HG03095 (cell line): ENCODE results near the gene SLC36A4.
"Not testable (repeated sequence)": the region's sequence is repeated elsewhere in the genome, so short reads cannot be mapped to it uniquely, and the experiment has no call there.

Experiments used
- ATAC-seq: cut with Tn5 transposase; IDR thresholded peaks from one replicate; pipeline ENCODE4 v1.9.1; 2021; ENCODE audit warnings: moderate library complexity; ENCODE audit not compliant: unreplicated experiment

Gene SLC36A4

GRCh38 chr11:93194673-93195291 lies 3.0 kb downstream of the SLC36A4 start:
- no peak for ATAC-seq

GRCh38 chr11:93193731-93194130 lies 4.1 kb downstream of the SLC36A4 start:
- no peak for ATAC-seq

GRCh38 chr11:93192163-93192562 lies 5.6 kb downstream of the SLC36A4 start:
- ATAC-seq = no peak

- no peak for ATAC-seq
These were observed 8.3 kb downstream of the SLC36A4 start for GRCh38 chr11:93189462-93189861.

- ATAC-seq = no peak
These were observed 9.1 kb downstream of the SLC36A4 start for GRCh38 chr11:93188726-93189125.

- ATAC-seq = no peak
These were observed 10.5 kb downstream of the SLC36A4 start for GRCh38 chr11:93187290-93187689.

GRCh38 chr11:93177891-93178290 lies 19.9 kb downstream of the SLC36A4 start:
- ATAC-seq = not testable (repeated sequence)

GRCh38 chr11:93169950-93170561 lies 27.7 kb downstream of the SLC36A4 start:
- no peak for ATAC-seq

GRCh38 chr11:93169143-93169542 lies 28.6 kb downstream of the SLC36A4 start:
- no peak for ATAC-seq

GRCh38 chr11:93166862-93167261 lies 30.9 kb downstream of the SLC36A4 start:
- ATAC-seq = no peak

- ATAC-seq = no peak
These were observed 31.6 kb downstream of the SLC36A4 start for GRCh38 chr11:93166194-93166593.

GRCh38 chr11:93160808-93161207 lies 37.0 kb downstream of the SLC36A4 start:
- ATAC-seq = no peak

- ATAC-seq = no peak
These were observed 37.6 kb downstream of the SLC36A4 start for GRCh38 chr11:93160156-93160555.

- no peak for ATAC-seq
These were observed 38.1 kb downstream of the SLC36A4 start for GRCh38 chr11:93159721-93160120.

- ATAC-seq = no peak
These were observed 42.1 kb downstream of the SLC36A4 start for GRCh38 chr11:93155738-93156137.

GRCh38 chr11:93145390-93145915 lies 52.3 kb downstream of the SLC36A4 start:
- no peak for ATAC-seq

GRCh38 chr11:93143800-93144199 lies 54.0 kb downstream of the SLC36A4 start:
- ATAC-seq = no peak

- ATAC-seq = no peak
These were observed 54.6 kb downstream of the SLC36A4 start for GRCh38 chr11:93143186-93143585.

- no peak for ATAC-seq
These were observed 64.2 kb downstream of the SLC36A4 start for GRCh38 chr11:93133488-93134109.

- no peak for ATAC-seq
These were observed 65.0 kb downstream of the SLC36A4 start for GRCh38 chr11:93132836-93133235.

GRCh38 chr11:93131709-93132108 lies 66.1 kb downstream of the SLC36A4 start:
- ATAC-seq = no peak

GRCh38 chr11:93128574-93128973 lies 69.2 kb downstream of the SLC36A4 start:
- ATAC-seq = no peak
